Measurements from ENCODE around the gene PLA2G4E.

Gene PLA2G4E

GRCh38 chr15:41995476-41995855, 25.4 kb downstream of the PLA2G4E start:
- DNase-seq (ENCODE audit: insufficient read length, low spot score), result no peak
- FAIRE-seq, result no peak

- FAIRE-seq (no peak), DNase-seq (ENCODE audit: insufficient read length, low spot score) (no peak)
Observed at GRCh38 chr15:41994772-41995475, 25.9 kb downstream of the PLA2G4E start.

GRCh38 chr15:41994171-41994650, 26.6 kb downstream of the PLA2G4E start:
- DNase-seq (ENCODE audit: insufficient read length, low spot score) (no peak), FAIRE-seq (no peak)

- DNase-seq (ENCODE audit: insufficient read length, low spot score) (no peak), FAIRE-seq (no peak)
Observed at GRCh38 chr15:41993472-41994170, 27.2 kb downstream of the PLA2G4E start.

GRCh38 chr15:41992803-41993190, 28.0 kb downstream of the PLA2G4E start:
- FAIRE-seq, result no peak
- no peak for DNase-seq (ENCODE audit: insufficient read length, low spot score)

GRCh38 chr15:41992151-41992802, 28.6 kb downstream of the PLA2G4E start:
- no peak for DNase-seq (ENCODE audit: insufficient read length, low spot score)
- no peak for FAIRE-seq

GRCh38 chr15:41990691-41991090, 30.2 kb downstream of the PLA2G4E start:
- FAIRE-seq (no peak), DNase-seq (ENCODE audit: insufficient read length, low spot score) (no peak)

- FAIRE-seq (no peak), DNase-seq (ENCODE audit: insufficient read length, low spot score) (no peak)
Observed at GRCh38 chr15:41990243-41990605, 30.6 kb downstream of the PLA2G4E start.

- FAIRE-seq (peak; percentile 76), DNase-seq (ENCODE audit: insufficient read length, low spot score) (peak; percentile 83)
Observed at GRCh38 chr15:41989573-41990242, 31.1 kb downstream of the PLA2G4E start.

GRCh38 chr15:41988896-41989572, 31.8 kb downstream of the PLA2G4E start:
- DNase-seq (ENCODE audit: insufficient read length, low spot score), result no peak
- FAIRE-seq, result no peak

GRCh38 chr15:41987925-41988275, 32.9 kb downstream of the PLA2G4E start:
- FAIRE-seq (no peak), DNase-seq (ENCODE audit: insufficient read length, low spot score) (no peak)

GRCh38 chr15:41987246-41987924, 33.5 kb downstream of the PLA2G4E start:
- DNase-seq (ENCODE audit: insufficient read length, low spot score), result no peak
- FAIRE-seq, result no peak

GRCh38 chr15:41985236-41986160, 35.3 kb downstream of the PLA2G4E start:
- no peak for DNase-seq (ENCODE audit: insufficient read length, low spot score)
- FAIRE-seq, result no peak

- DNase-seq (ENCODE audit: insufficient read length, low spot score), result no peak
- FAIRE-seq, result no peak
Observed at GRCh38 chr15:41984622-41985021, 36.2 kb downstream of the PLA2G4E start.

- DNase-seq (ENCODE audit: insufficient read length, low spot score) (no peak), FAIRE-seq (no peak)
Observed at GRCh38 chr15:41983621-41984571, 36.9 kb downstream of the PLA2G4E start.

GRCh38 chr15:41983221-41983620, 37.6 kb downstream of the PLA2G4E start:
- FAIRE-seq (no peak), DNase-seq (ENCODE audit: insufficient read length, low spot score) (no peak)

- DNase-seq (ENCODE audit: insufficient read length, low spot score) (no peak), FAIRE-seq (no peak)
Observed at GRCh38 chr15:41982133-41982930, 38.5 kb downstream of the PLA2G4E start.
